GM12864 (cell line): ENCODE data around the gene GRIA1.

ENCODE experiments used
- DNase-seq: peaks from one replicate; pipeline ENCODE4 v3.0.0-alpha.2; 2011; ENCODE audit warnings: low read depth
- H3K4me3 ChIP-seq: 2 replicates; pipeline ENCODE4 v1.5.1; 2011; ENCODE audit warnings: mild to moderate bottlenecking, low read depth, low read length, control low read depth
- TF ChIP-seq, protein P1 (sequence below): IDR thresholded peaks from 2 replicates; pipeline ENCODE4 v1.5.1; 2011; ENCODE audit warnings: low read depth, mild to moderate bottlenecking, moderate library complexity, low read length, control low read depth, inconsistent platforms; ENCODE audit errors: missing control alignments

GRIA1 gene

GRCh38 chr5:153774686-153775085, 284.2 kb downstream of the GRIA1 start:
- H3K4me3 ChIP-seq, result no peak overlapping the region
- no peak for DNase-seq
- TF ChIP-seq, protein P1, sequence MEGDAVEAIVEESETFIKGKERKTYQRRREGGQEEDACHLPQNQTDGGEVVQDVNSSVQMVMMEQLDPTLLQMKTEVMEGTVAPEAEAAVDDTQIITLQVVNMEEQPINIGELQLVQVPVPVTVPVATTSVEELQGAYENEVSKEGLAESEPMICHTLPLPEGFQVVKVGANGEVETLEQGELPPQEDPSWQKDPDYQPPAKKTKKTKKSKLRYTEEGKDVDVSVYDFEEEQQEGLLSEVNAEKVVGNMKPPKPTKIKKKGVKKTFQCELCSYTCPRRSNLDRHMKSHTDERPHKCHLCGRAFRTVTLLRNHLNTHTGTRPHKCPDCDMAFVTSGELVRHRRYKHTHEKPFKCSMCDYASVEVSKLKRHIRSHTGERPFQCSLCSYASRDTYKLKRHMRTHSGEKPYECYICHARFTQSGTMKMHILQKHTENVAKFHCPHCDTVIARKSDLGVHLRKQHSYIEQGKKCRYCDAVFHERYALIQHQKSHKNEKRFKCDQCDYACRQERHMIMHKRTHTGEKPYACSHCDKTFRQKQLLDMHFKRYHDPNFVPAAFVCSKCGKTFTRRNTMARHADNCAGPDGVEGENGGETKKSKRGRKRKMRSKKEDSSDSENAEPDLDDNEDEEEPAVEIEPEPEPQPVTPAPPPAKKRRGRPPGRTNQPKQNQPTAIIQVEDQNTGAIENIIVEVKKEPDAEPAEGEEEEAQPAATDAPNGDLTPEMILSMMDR, result no peak

DNA sequence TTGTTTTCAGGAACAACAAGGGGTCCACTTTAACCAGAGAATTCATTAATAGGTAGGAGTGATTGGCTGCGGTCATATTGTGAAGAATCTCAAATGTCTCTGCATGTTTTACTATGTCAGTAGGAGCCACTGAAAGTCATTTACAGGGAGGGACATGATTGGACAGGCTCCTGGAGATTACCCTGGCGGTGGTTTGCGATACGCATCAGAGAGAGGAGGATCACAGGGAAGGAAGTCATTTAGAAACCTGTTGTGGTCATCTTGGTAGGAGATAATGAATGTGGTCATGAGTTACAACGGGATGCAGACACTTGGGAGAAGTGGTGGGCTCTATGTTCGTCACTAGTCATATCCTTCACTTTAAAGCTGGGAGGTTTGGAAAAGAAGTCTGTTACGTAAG, 285.5 kb downstream of the GRIA1 start:
- DNase-seq, result no peak
- TF ChIP-seq, protein P1, result no peak
- H3K4me3 ChIP-seq, result no peak overlapping the region

DNA sequence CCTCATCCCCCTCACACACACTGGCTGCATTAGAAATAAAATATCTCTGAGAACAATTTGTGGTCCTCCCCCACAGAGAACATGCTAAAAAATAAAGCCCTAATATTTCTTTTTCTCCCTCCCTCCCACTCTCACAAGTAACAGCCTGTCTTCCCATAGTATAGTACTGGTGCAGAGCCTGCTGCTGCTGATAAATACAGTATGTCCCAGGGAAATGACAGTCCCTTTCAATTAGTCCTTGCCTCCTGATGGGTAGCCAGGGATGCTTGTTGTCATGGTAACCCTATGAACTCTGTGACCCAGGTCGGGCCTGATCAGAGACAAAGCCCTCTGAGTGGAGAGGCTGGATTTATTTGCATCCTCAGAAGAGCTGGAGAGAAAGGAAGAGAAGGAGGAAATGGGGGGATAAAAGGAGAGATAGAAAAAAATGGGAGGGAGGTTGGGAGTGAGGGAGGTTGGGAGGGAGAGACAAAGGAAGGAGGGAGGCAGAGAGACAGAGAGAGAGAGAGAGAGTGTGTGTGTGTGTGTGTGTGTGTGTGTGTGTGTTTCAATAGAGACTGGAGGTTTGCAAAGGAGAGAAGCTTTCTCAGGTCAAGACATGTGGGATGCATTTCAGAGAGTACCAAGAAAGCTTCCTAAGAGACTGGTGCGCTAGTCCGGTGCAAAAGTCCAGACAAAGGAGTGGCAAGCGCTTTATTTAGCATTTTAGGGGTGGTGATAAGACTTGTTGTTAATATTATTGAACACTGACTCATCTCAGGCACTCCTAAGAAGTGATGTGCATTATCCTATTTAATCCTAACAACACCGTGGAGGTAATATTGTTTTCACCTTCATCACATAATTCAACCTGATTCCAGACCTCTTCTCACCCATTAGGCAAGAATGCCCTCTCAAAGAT, 287.5 kb downstream of the GRIA1 start:
- TF ChIP-seq, protein P1, result no peak
- H3K4me3 ChIP-seq, result no peak overlapping the region
- no peak for DNase-seq

DNA sequence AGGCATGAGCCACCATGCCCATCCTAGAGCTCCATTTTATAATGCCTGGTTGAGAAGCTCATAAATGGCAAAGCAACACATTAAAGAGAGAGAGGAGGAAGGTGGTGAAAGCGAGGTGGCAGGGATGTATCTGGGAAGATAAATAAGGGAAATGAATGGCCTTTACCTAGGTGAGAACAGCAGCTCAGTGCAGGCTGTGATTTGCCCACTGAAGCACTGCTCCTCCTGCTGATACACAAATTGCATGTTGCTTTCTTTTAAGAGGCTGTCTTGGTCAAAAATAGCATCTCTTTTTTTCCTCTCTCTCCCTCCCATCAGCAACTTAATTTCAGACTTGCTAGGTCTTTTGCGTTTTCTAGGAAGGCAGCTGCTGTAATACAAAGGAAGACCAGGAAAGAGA, 289.4 kb downstream of the GRIA1 start:
- no peak overlapping the region for H3K4me3 ChIP-seq
- DNase-seq, result no peak
- TF ChIP-seq, protein P1, result no peak

GRCh38 chr5:153780876-153781705, 290.6 kb downstream of the GRIA1 start:
- TF ChIP-seq, protein P1, result no peak
- DNase-seq, result no peak
- no peak overlapping the region for H3K4me3 ChIP-seq

DNA sequence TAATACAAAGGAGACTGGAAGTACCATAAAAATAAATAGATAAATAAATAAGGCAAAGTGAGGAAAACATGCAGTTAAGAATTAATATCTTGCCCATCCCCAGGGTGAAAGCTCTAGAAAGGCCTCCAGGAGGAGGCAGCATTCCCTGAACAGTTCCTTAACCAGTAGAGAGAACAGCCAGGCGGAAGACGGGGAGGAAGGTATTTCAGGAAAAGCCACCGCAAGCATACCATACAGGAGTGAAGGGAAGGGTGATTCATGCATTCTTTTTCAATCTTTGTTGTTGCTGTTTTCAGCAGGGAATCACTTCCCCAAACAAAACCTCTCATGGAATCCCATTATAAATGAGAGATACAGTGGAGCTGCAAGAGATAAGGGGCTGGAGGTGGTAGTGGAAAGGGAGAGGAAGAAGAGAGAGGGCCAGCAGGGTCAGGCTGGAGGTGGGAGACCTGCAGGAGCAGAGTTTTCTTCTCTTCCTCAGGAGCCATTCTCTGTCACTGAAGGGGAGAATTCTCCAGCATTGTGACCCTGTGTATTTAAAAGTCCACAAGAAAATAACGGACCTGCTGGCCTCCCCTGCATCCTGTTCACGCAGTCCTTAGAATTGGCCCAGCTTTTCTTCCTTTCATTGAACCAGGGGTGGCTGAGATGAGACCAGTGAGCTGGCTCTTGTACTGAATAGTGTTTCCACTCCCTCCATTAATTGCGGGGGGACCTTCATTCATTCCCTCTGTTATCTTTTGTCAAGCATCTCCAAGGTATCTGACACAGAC, 292.3 kb downstream of the GRIA1 start:
- H3K4me3 ChIP-seq, result no peak overlapping the region
- TF ChIP-seq, protein P1, result no peak
- no peak for DNase-seq
